ENCODE data around the gene FCSK.

Gene FCSK

GRCh38 chr16:70432723-70433457 is 21.5 kb upstream of the FCSK start:
- no peak overlapping the region for H3K4me3 ChIP-seq (ENCODE audit: low read depth, low read length)
- in situ Hi-C loops (cut with HindIII; ENCODE audit: low sequenced_read_pairs), result no loop called here
- no peak for TF ChIP-seq CTCF (IDR thresholded peaks at IDR 0.05; ENCODE audit: low read depth, low read length)
- no peak for DNase-seq (ENCODE audit: low read depth, low spot score)

GRCh38 chr16:70433458-70434103 is 20.8 kb upstream of the FCSK start:
- no peak for TF ChIP-seq CTCF (IDR thresholded peaks at IDR 0.05; ENCODE audit: low read depth, low read length)
- DNase-seq (ENCODE audit: low read depth, low spot score), result peak; percentile 72
- no peak overlapping the region for H3K4me3 ChIP-seq (ENCODE audit: low read depth, low read length)
- in situ Hi-C loops (cut with HindIII; ENCODE audit: low sequenced_read_pairs), result no loop called here

DNA sequence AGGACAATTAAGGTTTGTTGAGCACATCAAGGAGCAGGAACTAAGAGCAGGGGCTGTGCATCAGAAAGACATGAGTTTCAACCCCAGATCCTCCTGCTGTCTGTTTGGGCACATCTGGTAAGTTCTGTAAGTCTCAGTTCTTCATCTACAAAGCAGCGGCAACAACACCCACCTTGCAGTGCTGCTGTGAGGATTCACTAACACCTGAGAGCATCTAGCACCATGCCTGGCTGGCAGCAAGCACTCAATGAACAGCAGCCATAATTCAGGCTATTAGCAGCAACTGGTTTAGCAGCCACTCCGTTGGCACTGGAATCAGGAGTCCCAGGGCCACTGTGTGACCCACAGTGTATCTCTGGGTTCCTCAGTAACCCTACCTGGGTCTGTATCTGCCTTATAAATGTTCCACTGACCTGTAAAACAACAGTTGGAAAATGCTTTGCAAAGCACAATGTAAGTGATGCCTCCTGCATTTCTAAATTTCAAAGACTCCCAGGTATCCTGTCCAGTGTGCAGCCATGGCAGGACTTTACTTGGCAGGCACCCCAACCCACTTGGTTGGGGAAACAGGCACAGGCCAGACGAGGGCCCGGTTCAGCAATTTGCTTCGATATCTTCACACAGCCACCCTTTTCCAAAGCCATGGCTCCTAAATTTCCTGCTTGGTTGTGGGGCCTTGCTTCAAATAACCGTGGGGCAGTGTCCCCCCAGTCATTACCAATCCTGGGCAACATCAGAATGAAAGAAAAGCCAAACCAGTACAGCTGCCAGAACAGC is 19.7 kb upstream of the FCSK start:
- in situ Hi-C loops (cut with HindIII; ENCODE audit: low sequenced_read_pairs), result no loop called here

GRCh38 chr16:70437017-70437581 is 17.3 kb upstream of the FCSK start:
- in situ Hi-C loops (cut with HindIII; ENCODE audit: low sequenced_read_pairs), result no loop called here
- DNase-seq (ENCODE audit: low read depth, low spot score), result peak; percentile 92
- TF ChIP-seq CTCF (IDR thresholded peaks at IDR 0.05; ENCODE audit: low read depth, low read length), result no peak
- peak overlapping the region; percentile 91 for H3K4me3 ChIP-seq (ENCODE audit: low read depth, low read length)

More for the DNA sequence above, 19.7 kb upstream of the FCSK start:
- no peak for DNase-seq (ENCODE audit: low read depth, low spot score)
- no peak for TF ChIP-seq CTCF (IDR thresholded peaks at IDR 0.05; ENCODE audit: low read depth, low read length)
- no peak overlapping the region for H3K4me3 ChIP-seq (ENCODE audit: low read depth, low read length)

DNA sequence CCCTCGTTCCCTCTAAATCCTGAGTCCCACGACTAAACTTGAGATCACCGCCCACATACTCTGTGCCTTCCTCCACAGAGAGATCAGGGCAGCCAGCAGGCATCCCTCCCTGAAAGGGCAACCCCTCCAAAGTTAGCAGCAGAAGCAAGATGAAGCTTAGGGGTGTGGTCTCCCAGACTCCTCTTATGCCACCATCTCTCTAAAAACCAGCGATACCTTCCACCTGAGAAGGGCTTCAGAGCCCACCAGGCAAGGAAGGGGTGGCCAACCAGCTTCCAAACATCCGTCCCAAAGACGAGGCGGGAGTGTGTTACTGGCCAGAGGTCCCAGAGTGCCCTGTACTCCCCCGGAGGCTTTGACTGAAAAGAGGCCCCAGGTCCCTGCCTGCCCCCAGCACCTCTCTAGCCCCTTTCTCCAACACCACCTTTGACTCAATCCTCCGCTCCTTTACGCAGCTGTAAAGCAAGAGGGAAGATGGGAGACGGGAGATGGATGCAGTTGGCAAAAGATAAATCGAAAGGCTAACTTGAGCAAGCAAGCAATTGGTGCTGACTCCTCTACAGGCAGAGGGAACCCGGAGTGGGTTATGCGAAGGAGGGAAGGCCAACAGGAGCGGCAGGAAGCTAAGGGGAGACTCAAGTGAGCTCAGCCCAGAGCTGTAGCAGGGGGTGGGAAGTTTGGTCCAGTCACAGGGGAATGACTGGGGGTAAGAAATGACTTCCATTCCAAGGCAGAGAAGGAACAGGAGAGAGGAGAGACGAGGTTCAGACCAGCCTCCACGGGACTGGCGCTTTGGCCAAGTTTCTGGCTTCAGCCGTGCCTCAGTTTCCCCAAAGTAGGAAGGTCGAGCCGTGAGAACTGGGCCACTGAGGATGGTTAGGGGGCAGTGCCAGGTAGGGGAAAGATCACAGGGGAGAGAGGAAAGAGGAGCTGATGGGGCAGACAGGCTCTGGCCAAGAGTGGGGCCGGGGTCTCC is 16.5 kb upstream of the FCSK start:
- DNase-seq (ENCODE audit: low read depth, low spot score), result peak; percentile 51
- in situ Hi-C loops (cut with HindIII; ENCODE audit: low sequenced_read_pairs), result no loop called here
- H3K4me3 ChIP-seq (ENCODE audit: low read depth, low read length), result peak overlapping the region; percentile 91
- TF ChIP-seq CTCF (IDR thresholded peaks at IDR 0.05; ENCODE audit: low read depth, low read length), result no peak
